K562 (cell line): Measurements from ENCODE around the gene CFDP1. TPM values are rescaled to one million over a fixed set of nuclear protein-coding genes. Genes with fewer than 3 reads are reported as not detected.

Experiments used
- ARID1B ChIP-seq: fragments of 450-650 bp; IDR thresholded peaks from 2 replicates; pipeline ENCODE4 v1.6.1; 2016; ENCODE audit warnings: antibody characterized with exemption, mild to moderate bottlenecking, inconsistent platforms
- E2F5 ChIP-seq: sonication (generic); formaldehyde crosslinking; IDR thresholded peaks from 2 replicates; pipeline ENCODE4 v1.8.0; 2022; ENCODE audit warnings: mild to moderate bottlenecking, missing genetic modification reagents
- FOXM1 ChIP-seq, 2 experiments: fragments of 450-650 bp in 1 of 2; sonication (generic) in 1 of 2; formaldehyde crosslinking in 1 of 2; IDR thresholded peaks; 2 replicates each; pipeline versions ENCODE4 v1.6.1 to v1.9.0; 2017 to 2022; ENCODE audit warnings: low read depth in 2 of 2, mild to moderate bottlenecking in 2 of 2, missing genetic modification reagents in 1 of 2, moderate library complexity in 1 of 2
- HBP1 ChIP-seq: fragments of 450-650 bp; formaldehyde crosslinking; IDR thresholded peaks from 2 replicates; pipeline ENCODE4 v1.4.0; 2022; ENCODE audit warnings: missing genetic modification characterization
- NCOA2 ChIP-seq, 2 experiments: fragments of 450-650 bp; IDR thresholded peaks; 2 replicates each; pipeline ENCODE4 v1.6.1; 2018; ENCODE audit warnings: mild to moderate bottlenecking in 2 of 2, moderate library complexity in 1 of 2; ENCODE audit not compliant: partially characterized antibody in 2 of 2
- NRF1 ChIP-seq, 2 experiments: fragments of 450-650 bp; IDR thresholded peaks in 1 of 2; conservative IDR thresholded peaks in 1 of 2; 2 replicates each; pipeline ENCODE4 v1.6.1; 2014; ENCODE audit warnings: mild to moderate bottlenecking in 2 of 2
- REST ChIP-seq, 2 experiments: fragments of 450-650 bp; formaldehyde crosslinking in 1 of 2; IDR thresholded peaks; 2 replicates each; pipeline versions ENCODE4 v1.4.0 to v1.6.1; 2014 to 2020; ENCODE audit warnings: mild to moderate bottlenecking in 2 of 2, borderline replicate concordance in 1 of 2, low read depth in 1 of 2
- TFAP4 ChIP-seq: sonication (generic); formaldehyde crosslinking; IDR thresholded peaks from 2 replicates; pipeline ENCODE4 v1.8.0; 2022; ENCODE audit warnings: missing genetic modification reagents, mild to moderate bottlenecking, moderate library complexity, borderline replicate concordance
- ZBTB49 ChIP-seq: sonication (generic); formaldehyde crosslinking; IDR thresholded peaks from 2 replicates; pipeline ENCODE4 v1.8.0; 2022; ENCODE audit warnings: missing genetic modification reagents, mild to moderate bottlenecking, borderline replicate concordance
- polyA plus RNA-seq, 8 experiments: library from polyadenylated mRNA; depleted of rRNA in 4 of 8; stranded (reverse) in 5 of 8; unstranded in 3 of 8; fragments of >200 nt; fragmentation: Nextera tagmentation in 2 of 8; fragmentation: Illumina TruSeq in 1 of 8; extraction: Ambion mirVana in 2 of 8; extraction: Trizol in 1 of 8; gene quantifications; 2 replicates each; pipeline versions ENCODE4 v1.2.1 to v1.2.3, GENCODE V29; 2011 to 2014; ENCODE audit warnings: inconsistent platforms in 1 of 8, missing spikeins in 1 of 8
- total RNA-seq, 7 experiments: library from RNA; depleted of rRNA in 6 of 7; stranded (reverse); fragments of >200 nt in 6 of 7; fragmentation: Illumina TruSeq in 2 of 7; extraction: Trizol in 2 of 7; gene quantifications; 2 replicates each; pipeline versions ENCODE4 v1.2.1 to v1.2.3, GENCODE V29; 2011 to 2021; ENCODE audit warnings: low replicate concordance in 1 of 7

Gene CFDP1
- total and polyA plus RNA-seq, 9 of the 15 experiments (the other 6 are each of a cell fraction or from before 2014, with no cell fraction given): 31.5 to 78.4 (median 61.7) TPM

- no peak for TF ChIP-seq FOXM1 (IDR thresholded peaks at IDR 0.05; ENCODE audit: low read depth)
- TF ChIP-seq FOXM1 (CRISPR knock-in tag; IDR thresholded peaks at IDR 0.05; ENCODE audit: low read depth): no peak
- TF ChIP-seq HBP1: no peak
- no peak for TF ChIP-seq E2F5
- 0 out of 2 replicates have a peak, but pooled peaks have one; percentile 18 for TF ChIP-seq ARID1B
- TF ChIP-seq NRF1 (conservative IDR thresholded peaks at IDR 0.05 in 1 of 2, IDR thresholded peaks at IDR 0.05 in 1 of 2): no peak
- TF ChIP-seq REST (IDR thresholded peaks at IDR 0.05; ENCODE audit: borderline replicate concordance): peak; percentile 83
- TF ChIP-seq REST (CRISPR knock-in tag; IDR thresholded peaks at IDR 0.05; ENCODE audit: low read depth): no peak
- peak in 1 of 2 experiments; percentile 14 for TF ChIP-seq NCOA2 (IDR thresholded peaks at IDR 0.05; ENCODE audit: partially characterized antibody in 2 of 2)
- no peak for TF ChIP-seq ZBTB49 (CRISPR knock-in tag)
- TF ChIP-seq TFAP4: no peak
These were observed 47.7 kb downstream of the CFDP1 start (continued) for GRCh38 chr16:75385507-75386152.
